HepG2 (cell line): Measurements from ENCODE around the gene RNF114. TPM values are rescaled to one million over a fixed set of nuclear protein-coding genes. Genes with fewer than 3 reads are reported as not detected.

Source experiments
- ARID5B ChIP-seq: IDR thresholded peaks from 2 replicates; pipeline ENCODE4 v1.4.0; 2020; ENCODE audit warnings: mild to moderate bottlenecking, missing genetic modification reagents
- GATAD1 ChIP-seq: IDR thresholded peaks from 2 replicates; pipeline ENCODE4 v1.6.1; 2016; ENCODE audit warnings: missing genetic modification reagents, missing compliant biosample characterization
- HMGA1 ChIP-seq: sonication (generic); formaldehyde crosslinking; conservative IDR thresholded peaks from 2 replicates; pipeline ENCODE4 v1.4.0; 2020; ENCODE audit warnings: missing genetic modification reagents
- IKZF1 ChIP-seq: fragments of 450-650 bp; IDR thresholded peaks from 2 replicates; pipeline ENCODE4 v1.7.1; 2016
- NCOA1 ChIP-seq: sonication (generic); formaldehyde crosslinking; IDR thresholded peaks from 2 replicates; pipeline ENCODE4 v1.9.0; 2021; ENCODE audit warnings: missing genetic modification reagents
- PTBP1 ChIP-seq: fragments of 200-400 bp; formaldehyde crosslinking; IDR thresholded peaks from 2 replicates; pipeline ENCODE4 v1.6.1; 2018; ENCODE audit warnings: low read length, low read depth; ENCODE audit not compliant: poor library complexity, severe bottlenecking
- RFXANK ChIP-seq: IDR thresholded peaks from 2 replicates; pipeline ENCODE4 v1.6.1; 2016
- ZBTB42 ChIP-seq: sonication (generic); formaldehyde crosslinking; IDR thresholded peaks from 2 replicates; pipeline ENCODE4 v1.5.0; 2020; ENCODE audit warnings: mild to moderate bottlenecking, missing genetic modification reagents
- ZKSCAN1 ChIP-seq: fragments of 150-350 bp; IDR thresholded peaks from 2 replicates; pipeline ENCODE4 v1.6.1; 2014; ENCODE audit warnings: low read length
- ZMYM2 ChIP-seq: sonication (generic); formaldehyde crosslinking; IDR thresholded peaks from 2 replicates; pipeline ENCODE4 v1.8.0; 2022; ENCODE audit warnings: mild to moderate bottlenecking, missing genetic modification reagents
- polyA plus RNA-seq, 8 experiments: library from polyadenylated mRNA; depleted of rRNA in 3 of 8; stranded (reverse) in 7 of 8; unstranded in 1 of 8; fragments of >200 nt; fragmentation: Illumina TruSeq in 4 of 8; extraction: Trizol in 4 of 8; gene quantifications; 2 replicates each; pipeline versions ENCODE4 v1.2.1 to v1.2.3, GENCODE V29; 2011 to 2016; ENCODE audit warnings: low read depth in 4 of 8, missing spikeins in 1 of 8, mixed read lengths in 1 of 8; ENCODE audit not compliant: insufficient read depth in 1 of 8
- total RNA-seq, 5 experiments: library from RNA; depleted of rRNA; stranded (reverse); fragments of >200 nt; fragmentation: Illumina TruSeq; extraction: Trizol; gene quantifications; 2 replicates each; pipeline ENCODE4 v1.2.3, GENCODE V29; 2016; ENCODE audit warnings: low read depth in 1 of 5
- TF ChIP-seq, protein P1 (sequence below): sonication (generic); formaldehyde crosslinking; IDR thresholded peaks from 2 replicates; pipeline ENCODE4 v1.4.0; 2020; ENCODE audit warnings: missing genetic modification reagents
- TF ChIP-seq, protein P2 (sequence below): sonication (generic); formaldehyde crosslinking; conservative IDR thresholded peaks from 2 replicates; pipeline ENCODE4 v1.4.0; 2020; ENCODE audit warnings: missing genetic modification reagents
- TF ChIP-seq, protein P3 (sequence below): sonication (generic); formaldehyde crosslinking; IDR thresholded peaks from 2 replicates; pipeline ENCODE4 v1.9.0; 2021; ENCODE audit warnings: missing genetic modification reagents, borderline replicate concordance
- TF ChIP-seq, protein P4 (sequence below): IDR thresholded peaks from 2 replicates; pipeline ENCODE4 v1.6.1; 2016

Gene RNF114
- total and polyA plus RNA-seq, 2 of the 13 experiments (the other 11 are each of a cell fraction or from before 2014, with no cell fraction given): 119 to 126 TPM

DNA sequence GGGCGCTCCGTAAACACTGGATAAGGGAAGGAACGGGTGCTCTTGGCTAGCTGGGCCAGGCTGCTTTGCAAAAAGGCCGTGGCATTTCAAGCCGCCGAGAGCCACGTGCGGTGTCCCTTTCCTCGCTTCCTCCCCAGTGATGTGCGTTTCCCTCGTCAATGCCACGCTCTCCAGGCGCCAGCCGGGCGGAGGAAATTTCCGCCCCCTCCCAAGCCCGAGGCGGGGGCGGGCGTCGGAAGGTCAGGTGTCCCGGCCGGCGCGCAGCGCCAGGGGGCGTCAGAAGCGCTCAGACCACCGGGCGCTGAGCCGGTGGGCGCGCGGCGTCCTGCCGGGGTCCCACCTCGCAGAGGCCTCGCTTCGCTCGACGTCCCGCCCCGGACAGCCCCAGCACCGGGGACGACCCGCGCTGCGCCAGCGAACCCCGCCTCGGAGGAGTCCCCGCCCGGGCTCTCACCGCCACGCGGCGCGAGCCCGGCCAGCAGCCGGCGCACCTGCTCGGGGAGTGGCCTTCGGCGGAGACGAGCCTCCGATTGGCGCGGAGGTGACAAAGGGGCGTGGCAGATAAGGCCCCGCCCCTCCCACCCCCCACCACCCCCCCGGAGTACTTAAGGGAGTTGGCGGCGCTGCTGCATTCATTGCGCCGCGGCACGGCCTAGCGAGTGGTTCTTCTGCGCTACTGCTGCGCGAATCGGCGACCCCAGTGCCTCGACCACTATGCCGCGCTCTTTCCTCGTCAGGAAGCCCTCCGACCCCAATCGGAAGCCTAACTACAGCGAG is 46.3 kb downstream of the RNF114 start, which contains the start of gene SNAI1 (continued):
- TF ChIP-seq HMGA1 (CRISPR knock-in tag): no peak
- TF ChIP-seq, protein P1, sequence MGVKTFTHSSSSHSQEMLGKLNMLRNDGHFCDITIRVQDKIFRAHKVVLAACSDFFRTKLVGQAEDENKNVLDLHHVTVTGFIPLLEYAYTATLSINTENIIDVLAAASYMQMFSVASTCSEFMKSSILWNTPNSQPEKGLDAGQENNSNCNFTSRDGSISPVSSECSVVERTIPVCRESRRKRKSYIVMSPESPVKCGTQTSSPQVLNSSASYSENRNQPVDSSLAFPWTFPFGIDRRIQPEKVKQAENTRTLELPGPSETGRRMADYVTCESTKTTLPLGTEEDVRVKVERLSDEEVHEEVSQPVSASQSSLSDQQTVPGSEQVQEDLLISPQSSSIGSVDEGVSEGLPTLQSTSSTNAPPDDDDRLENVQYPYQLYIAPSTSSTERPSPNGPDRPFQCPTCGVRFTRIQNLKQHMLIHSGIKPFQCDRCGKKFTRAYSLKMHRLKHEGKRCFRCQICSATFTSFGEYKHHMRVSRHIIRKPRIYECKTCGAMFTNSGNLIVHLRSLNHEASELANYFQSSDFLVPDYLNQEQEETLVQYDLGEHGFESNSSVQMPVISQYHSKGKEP (CRISPR knock-in tag): peak; percentile 71
- TF ChIP-seq ZKSCAN1: peak; percentile 31; the same call in 1 of the 2 replicates
- TF ChIP-seq, protein P2, sequence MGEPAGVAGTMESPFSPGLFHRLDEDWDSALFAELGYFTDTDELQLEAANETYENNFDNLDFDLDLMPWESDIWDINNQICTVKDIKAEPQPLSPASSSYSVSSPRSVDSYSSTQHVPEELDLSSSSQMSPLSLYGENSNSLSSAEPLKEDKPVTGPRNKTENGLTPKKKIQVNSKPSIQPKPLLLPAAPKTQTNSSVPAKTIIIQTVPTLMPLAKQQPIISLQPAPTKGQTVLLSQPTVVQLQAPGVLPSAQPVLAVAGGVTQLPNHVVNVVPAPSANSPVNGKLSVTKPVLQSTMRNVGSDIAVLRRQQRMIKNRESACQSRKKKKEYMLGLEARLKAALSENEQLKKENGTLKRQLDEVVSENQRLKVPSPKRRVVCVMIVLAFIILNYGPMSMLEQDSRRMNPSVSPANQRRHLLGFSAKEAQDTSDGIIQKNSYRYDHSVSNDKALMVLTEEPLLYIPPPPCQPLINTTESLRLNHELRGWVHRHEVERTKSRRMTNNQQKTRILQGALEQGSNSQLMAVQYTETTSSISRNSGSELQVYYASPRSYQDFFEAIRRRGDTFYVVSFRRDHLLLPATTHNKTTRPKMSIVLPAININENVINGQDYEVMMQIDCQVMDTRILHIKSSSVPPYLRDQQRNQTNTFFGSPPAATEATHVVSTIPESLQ (CRISPR knock-in tag): peak; percentile 87; the same call in 1 of the 2 replicates
- TF ChIP-seq, protein P3, sequence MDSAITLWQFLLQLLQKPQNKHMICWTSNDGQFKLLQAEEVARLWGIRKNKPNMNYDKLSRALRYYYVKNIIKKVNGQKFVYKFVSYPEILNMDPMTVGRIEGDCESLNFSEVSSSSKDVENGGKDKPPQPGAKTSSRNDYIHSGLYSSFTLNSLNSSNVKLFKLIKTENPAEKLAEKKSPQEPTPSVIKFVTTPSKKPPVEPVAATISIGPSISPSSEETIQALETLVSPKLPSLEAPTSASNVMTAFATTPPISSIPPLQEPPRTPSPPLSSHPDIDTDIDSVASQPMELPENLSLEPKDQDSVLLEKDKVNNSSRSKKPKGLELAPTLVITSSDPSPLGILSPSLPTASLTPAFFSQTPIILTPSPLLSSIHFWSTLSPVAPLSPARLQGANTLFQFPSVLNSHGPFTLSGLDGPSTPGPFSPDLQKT (CRISPR knock-in tag): peak; percentile 92; the same call in 1 of the 2 replicates
- TF ChIP-seq ARID5B (CRISPR knock-in tag): peak; percentile 77
- TF ChIP-seq, protein P4, sequence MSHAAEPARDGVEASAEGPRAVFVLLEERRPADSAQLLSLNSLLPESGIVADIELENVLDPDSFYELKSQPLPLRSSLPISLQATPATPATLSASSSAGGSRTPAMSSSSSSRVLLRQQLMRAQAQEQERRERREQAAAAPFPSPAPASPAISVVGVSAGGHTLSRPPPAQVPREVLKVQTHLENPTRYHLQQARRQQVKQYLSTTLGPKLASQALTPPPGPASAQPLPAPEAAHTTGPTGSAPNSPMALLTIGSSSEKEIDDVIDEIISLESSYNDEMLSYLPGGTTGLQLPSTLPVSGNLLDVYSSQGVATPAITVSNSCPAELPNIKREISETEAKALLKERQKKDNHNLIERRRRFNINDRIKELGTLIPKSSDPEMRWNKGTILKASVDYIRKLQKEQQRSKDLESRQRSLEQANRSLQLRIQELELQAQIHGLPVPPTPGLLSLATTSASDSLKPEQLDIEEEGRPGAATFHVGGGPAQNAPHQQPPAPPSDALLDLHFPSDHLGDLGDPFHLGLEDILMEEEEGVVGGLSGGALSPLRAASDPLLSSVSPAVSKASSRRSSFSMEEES (CRISPR knock-in tag): peak; percentile 95
- TF ChIP-seq IKZF1: no peak
- TF ChIP-seq NCOA1 (CRISPR knock-in tag): peak; percentile 25
- TF ChIP-seq RFXANK (CRISPR knock-in tag): 0 out of 2 replicates have a peak, but pooled peaks have one; percentile 52
- TF ChIP-seq ZMYM2 (CRISPR knock-in tag): no peak; the same call in 1 of the 2 replicates
- peak; percentile 55; the same call in 1 of the 2 replicates for TF ChIP-seq GATAD1
- no peak for TF ChIP-seq PTBP1
- TF ChIP-seq ZBTB42 (CRISPR knock-in tag): 0 out of 2 replicates have a peak, but pooled peaks have one; percentile 76
